T-helper 22 cell (primary cell): ENCODE measurements around the gene SAPCD2.

Source experiments
- DNase-seq: peaks from one replicate; pipeline ENCODE4 v3.0.0-alpha.2; 2020; ENCODE audit warnings: low read depth

Gene SAPCD2

GRCh38 chr9:137017791-137018497 is 52.4 kb downstream of the SAPCD2 start:
- no peak for DNase-seq

- no peak for DNase-seq
These were observed 53.3 kb downstream of the SAPCD2 start for GRCh38 chr9:137017071-137017470.

GRCh38 chr9:137016436-137016835 is 53.9 kb downstream of the SAPCD2 start:
- no peak for DNase-seq

GRCh38 chr9:137015976-137016375 is 54.4 kb downstream of the SAPCD2 start:
- DNase-seq, result no peak

- no peak for DNase-seq
These were observed 54.8 kb downstream of the SAPCD2 start for GRCh38 chr9:137015540-137015930.

GRCh38 chr9:137014776-137015539 is 55.4 kb downstream of the SAPCD2 start:
- DNase-seq, result no peak

- no peak for DNase-seq
These were observed 56.2 kb downstream of the SAPCD2 start for GRCh38 chr9:137014166-137014565.

GRCh38 chr9:137013571-137013940 is 56.8 kb downstream of the SAPCD2 start:
- no peak for DNase-seq

- DNase-seq, result no peak
These were observed 57.4 kb downstream of the SAPCD2 start for GRCh38 chr9:137012694-137013570.
